ENCODE measurements around the gene TRHDE.
"Not testable (repeated sequence)": the region's sequence is repeated elsewhere in the genome, so short reads cannot be mapped to it uniquely, and the experiment has no call there.

TRHDE gene

GRCh38 chr12:72676556-72676955, 404.4 kb downstream of the TRHDE start:
- H3K27ac ChIP-seq (ENCODE audit: low read depth, low read length): no peak overlapping the region
- H3K27me3 ChIP-seq (ENCODE audit: control insufficient read depth, insufficient read depth, low read length): no peaks in the 10 kb centered on the region
- no peak overlapping the region for H3K9ac ChIP-seq (ENCODE audit: low read depth, low read length)
- no peak overlapping the region for H3K4me3 ChIP-seq (ENCODE audit: low read depth, low read length)
- no peaks in the 10 kb centered on the region for H3K36me3 ChIP-seq (ENCODE audit: control insufficient read depth, insufficient read depth, low read length)
- H3K9me3 ChIP-seq (ENCODE audit: control insufficient read depth, insufficient read depth, low read length): no peaks in the 10 kb centered on the region
- 0 out of 2 replicates have a peak, but pooled peaks cover 2% of the 10 kb centered on the region for H3K4me1 ChIP-seq (ENCODE audit: control insufficient read depth, insufficient read depth, low read length)

GRCh38 chr12:72677139-72677538, 405.0 kb downstream of the TRHDE start:
- Histone ChIP-seq H3K9ac (ENCODE audit: low read depth, low read length) (no peak overlapping the region), H3K4me1 (ENCODE audit: control insufficient read depth, insufficient read depth, low read length) (0 out of 2 replicates have a peak, but pooled peaks cover 2% of the 10 kb centered on the region), H3K27ac (ENCODE audit: low read depth, low read length) (no peak overlapping the region), H3K27me3 (ENCODE audit: control insufficient read depth, insufficient read depth, low read length) (no peaks in the 10 kb centered on the region), H3K36me3 (ENCODE audit: control insufficient read depth, insufficient read depth, low read length) (no peaks in the 10 kb centered on the region), H3K9me3 (ENCODE audit: control insufficient read depth, insufficient read depth, low read length) (no peaks in the 10 kb centered on the region), H3K4me3 (ENCODE audit: low read depth, low read length) (no peak overlapping the region)

- no peaks in the 10 kb centered on the region for H3K9me3 ChIP-seq (ENCODE audit: control insufficient read depth, insufficient read depth, low read length)
Measured at GRCh38 chr12:72677846-72678245, 405.7 kb downstream of the TRHDE start.

GRCh38 chr12:72679147-72679757, 407.1 kb downstream of the TRHDE start:
- no peaks in the 10 kb centered on the region for H3K27me3 ChIP-seq (ENCODE audit: control insufficient read depth, insufficient read depth, low read length)
- 0 out of 2 replicates have a peak, but pooled peaks cover 2% of the 10 kb centered on the region for H3K4me1 ChIP-seq (ENCODE audit: control insufficient read depth, insufficient read depth, low read length)
- H3K27ac ChIP-seq (ENCODE audit: low read depth, low read length): no peak overlapping the region
- H3K36me3 ChIP-seq (ENCODE audit: control insufficient read depth, insufficient read depth, low read length): no peaks in the 10 kb centered on the region
- no peaks in the 10 kb centered on the region for H3K9me3 ChIP-seq (ENCODE audit: control insufficient read depth, insufficient read depth, low read length)
- no peak overlapping the region for H3K4me3 ChIP-seq (ENCODE audit: low read depth, low read length)
- H3K9ac ChIP-seq (ENCODE audit: low read depth, low read length): no peak overlapping the region

More at GRCh38 chr12:72677846-72678245, 405.7 kb downstream of the TRHDE start:
- no peaks in the 10 kb centered on the region for H3K27me3 ChIP-seq (ENCODE audit: control insufficient read depth, insufficient read depth, low read length)
- no peaks in the 10 kb centered on the region for H3K36me3 ChIP-seq (ENCODE audit: control insufficient read depth, insufficient read depth, low read length)
- H3K27ac ChIP-seq (ENCODE audit: low read depth, low read length): no peak overlapping the region
- 0 out of 2 replicates have a peak, but pooled peaks cover 2% of the 10 kb centered on the region for H3K4me1 ChIP-seq (ENCODE audit: control insufficient read depth, insufficient read depth, low read length)
- no peak overlapping the region for H3K4me3 ChIP-seq (ENCODE audit: low read depth, low read length)
- no peak overlapping the region for H3K9ac ChIP-seq (ENCODE audit: low read depth, low read length)

GRCh38 chr12:72681028-72681427, 408.9 kb downstream of the TRHDE start:
- no peaks in the 10 kb centered on the region for H3K27me3 ChIP-seq (ENCODE audit: control insufficient read depth, insufficient read depth, low read length)
- H3K9ac ChIP-seq (ENCODE audit: low read depth, low read length): no peak overlapping the region
- H3K36me3 ChIP-seq (ENCODE audit: control insufficient read depth, insufficient read depth, low read length): no peaks in the 10 kb centered on the region
- no peak overlapping the region for H3K4me3 ChIP-seq (ENCODE audit: low read depth, low read length)
- H3K9me3 ChIP-seq (ENCODE audit: control insufficient read depth, insufficient read depth, low read length): no peaks in the 10 kb centered on the region
- H3K4me1 ChIP-seq (ENCODE audit: control insufficient read depth, insufficient read depth, low read length): 0 out of 2 replicates have a peak, but pooled peaks cover 2% of the 10 kb centered on the region
- no peak overlapping the region for H3K27ac ChIP-seq (ENCODE audit: low read depth, low read length)

- Histone ChIP-seq H3K9me3 (ENCODE audit: control insufficient read depth, insufficient read depth, low read length) (no peaks in the 10 kb centered on the region), H3K27me3 (ENCODE audit: control insufficient read depth, insufficient read depth, low read length) (no peaks in the 10 kb centered on the region), H3K27ac (ENCODE audit: low read depth, low read length) (no peak overlapping the region), H3K4me1 (ENCODE audit: control insufficient read depth, insufficient read depth, low read length) (no peaks in the 10 kb centered on the region), H3K36me3 (ENCODE audit: control insufficient read depth, insufficient read depth, low read length) (no peaks in the 10 kb centered on the region), H3K4me3 (ENCODE audit: low read depth, low read length) (no peak overlapping the region), H3K9ac (ENCODE audit: low read depth, low read length) (no peak overlapping the region)
Measured at GRCh38 chr12:72684491-72684890, 412.3 kb downstream of the TRHDE start.

GRCh38 chr12:72692338-72692737, 420.2 kb downstream of the TRHDE start:
- Histone ChIP-seq H3K27me3 (ENCODE audit: control insufficient read depth, insufficient read depth, low read length) (no peaks in the 10 kb centered on the region), H3K36me3 (ENCODE audit: control insufficient read depth, insufficient read depth, low read length) (no peaks in the 10 kb centered on the region), H3K9ac (ENCODE audit: low read depth, low read length) (no peak overlapping the region), H3K4me1 (ENCODE audit: control insufficient read depth, insufficient read depth, low read length) (no peaks in the 10 kb centered on the region), H3K4me3 (ENCODE audit: low read depth, low read length) (no peak overlapping the region), H3K9me3 (ENCODE audit: control insufficient read depth, insufficient read depth, low read length) (no peaks in the 10 kb centered on the region), H3K27ac (ENCODE audit: low read depth, low read length) (no peak overlapping the region)

- Histone ChIP-seq H3K4me3 (ENCODE audit: low read depth, low read length) (no peak overlapping the region), H3K4me1 (ENCODE audit: control insufficient read depth, insufficient read depth, low read length) (no peaks in the 10 kb centered on the region), H3K9ac (ENCODE audit: low read depth, low read length) (no peak overlapping the region), H3K9me3 (ENCODE audit: control insufficient read depth, insufficient read depth, low read length) (no peaks in the 10 kb centered on the region), H3K27ac (ENCODE audit: low read depth, low read length) (no peak overlapping the region), H3K36me3 (ENCODE audit: control insufficient read depth, insufficient read depth, low read length) (no peaks in the 10 kb centered on the region), H3K27me3 (ENCODE audit: control insufficient read depth, insufficient read depth, low read length) (no peaks in the 10 kb centered on the region)
Measured at GRCh38 chr12:72694193-72694592, 422.0 kb downstream of the TRHDE start.

- Histone ChIP-seq H3K4me1 (ENCODE audit: control insufficient read depth, insufficient read depth, low read length) (no peaks in the 10 kb centered on the region), H3K4me3 (ENCODE audit: low read depth, low read length) (no peak overlapping the region), H3K9ac (ENCODE audit: low read depth, low read length) (no peak overlapping the region), H3K36me3 (ENCODE audit: control insufficient read depth, insufficient read depth, low read length) (no peaks in the 10 kb centered on the region), H3K27me3 (ENCODE audit: control insufficient read depth, insufficient read depth, low read length) (no peaks in the 10 kb centered on the region), H3K27ac (ENCODE audit: low read depth, low read length) (no peak overlapping the region), H3K9me3 (ENCODE audit: control insufficient read depth, insufficient read depth, low read length) (peaks cover 9% of the 10 kb centered on the region)
Measured at GRCh38 chr12:72699362-72699761, 427.2 kb downstream of the TRHDE start.

GRCh38 chr12:72712025-72712424, 439.9 kb downstream of the TRHDE start:
- not testable (repeated sequence) for H3K27ac ChIP-seq (ENCODE audit: low read depth, low read length); H3K27me3 ChIP-seq (ENCODE audit: control insufficient read depth, insufficient read depth, low read length); H3K36me3 ChIP-seq (ENCODE audit: control insufficient read depth, insufficient read depth, low read length); H3K4me1 ChIP-seq (ENCODE audit: control insufficient read depth, insufficient read depth, low read length); H3K9me3 ChIP-seq (ENCODE audit: control insufficient read depth, insufficient read depth, low read length); H3K4me3 ChIP-seq (ENCODE audit: low read depth, low read length); H3K9ac ChIP-seq (ENCODE audit: low read depth, low read length)

- H3K27ac ChIP-seq (ENCODE audit: low read depth, low read length): no peak overlapping the region
- no peaks in the 10 kb centered on the region for H3K36me3 ChIP-seq (ENCODE audit: control insufficient read depth, insufficient read depth, low read length)
- H3K4me1 ChIP-seq (ENCODE audit: control insufficient read depth, insufficient read depth, low read length): no peaks in the 10 kb centered on the region; the same call in 1 of the 2 replicates
- no peak overlapping the region for H3K9ac ChIP-seq (ENCODE audit: low read depth, low read length)
- H3K27me3 ChIP-seq (ENCODE audit: control insufficient read depth, insufficient read depth, low read length): no peaks in the 10 kb centered on the region
- peaks cover 19% of the 10 kb centered on the region for H3K9me3 ChIP-seq (ENCODE audit: control insufficient read depth, insufficient read depth, low read length)
- H3K4me3 ChIP-seq (ENCODE audit: low read depth, low read length): no peak overlapping the region
Measured at GRCh38 chr12:72716221-72716620, 444.1 kb downstream of the TRHDE start.
